ENCODE measurements around the gene HMCN1. TPM values are rescaled to one million over a fixed set of nuclear protein-coding genes. Genes with fewer than 3 reads are reported as not detected.

HMCN1 gene
- polyA plus RNA-seq, 1 of the 3 experiments (the other 2 are of a cell fraction) = 59.5 TPM

GRCh38 chr1:185964946-185965345 lies 230.8 kb downstream of the HMCN1 start:
- Histone ChIP-seq H2AFZ (ENCODE audit: low read depth) (no peak overlapping the region), H3K9ac (no peak overlapping the region), H3K79me2 (ENCODE audit: insufficient read depth) (no peaks in the 10 kb centered on the region), H3K9me2 (no peaks in the 10 kb centered on the region), H3K4me1 (ENCODE audit: control insufficient read depth in 1 of 2, insufficient read depth in 2 of 2, low read depth in 1 of 2, low read length in 1 of 2) (peaks cover 13 to 24% of the 10 kb centered on the region in 2 experiments; a peak in 3 of 4 replicates), H3K9me3 (no peaks in the 10 kb centered on the region), H3K4me2 (no peak overlapping the region), H3K36me3 (replicated peaks in 1 of 2; ENCODE audit: control insufficient read depth in 1 of 2, insufficient read depth in 2 of 2, low read length in 1 of 2) (peaks cover 0 to 13% of the 10 kb centered on the region in 2 experiments), H3K27ac (ENCODE audit: low read depth in 2 of 2, low read length in 1 of 2) (peak overlapping the region; percentile 4 to 68; a peak in 3 of 4 replicates), H3K27me3 (ENCODE audit: insufficient read depth) (peaks cover 11% of the 10 kb centered on the region; the same call in 1 of the 2 replicates), H3K4me3 (ENCODE audit: low read depth in 2 of 2, low read length in 1 of 2) (no peak overlapping the region), H4K20me1 (ENCODE audit: insufficient read depth) (no peaks in the 10 kb centered on the region), H3F3A (replicated peaks; ENCODE audit: insufficient read depth) (no peaks in the 10 kb centered on the region)
- CTCF ChIA-PET = no interaction called here
- TF ChIP-seq SMC3 (IDR thresholded peaks at IDR 0.05; ENCODE audit: low read depth, low read length) (no peak), RAD21 (IDR thresholded peaks at IDR 0.05; ENCODE audit: low read length) (no peak), NRF1 (IDR thresholded peaks at IDR 0.05; ENCODE audit: low read depth, low read length) (no peak), REST (IDR thresholded peaks at IDR 0.05; ENCODE audit: low read depth, low read length) (no peak), RXRA (IDR thresholded peaks at IDR 0.05; ENCODE audit: borderline replicate concordance, low read depth) (no peak), TAF1 (IDR thresholded peaks at IDR 0.05; ENCODE audit: borderline replicate concordance, low read depth, low read length) (no peak), RCOR1 (IDR thresholded peaks at IDR 0.05; ENCODE audit: low read length) (no peak), EZH2phosphoT487 (IDR thresholded peaks at IDR 0.05; ENCODE audit: borderline replicate concordance, low read depth) (no peak), CHD2 (IDR thresholded peaks at IDR 0.05; ENCODE audit: low read length, partially characterized antibody) (no peak), GABPA (IDR thresholded peaks at IDR 0.05; ENCODE audit: low read depth) (no peak), RFX5 (IDR thresholded peaks at IDR 0.05; ENCODE audit: low read length) (no peak), MEF2A (IDR thresholded peaks at IDR 0.05; ENCODE audit: borderline replicate concordance, low read depth) (no peak)
- WGBS (ENCODE audit: low lambda C conversion rate) = 4% methylated on average over 3 of the region's 3 CpGs
- DNase-seq = no peak
- POLR2A ChIA-PET = no interaction called here

GRCh38 chr1:185965870-185966269 lies 231.7 kb downstream of the HMCN1 start:
- no peaks in the 10 kb centered on the region for H3F3A ChIP-seq (replicated peaks; ENCODE audit: insufficient read depth)
- H3K36me3 ChIP-seq (replicated peaks in 1 of 2; ENCODE audit: control insufficient read depth in 1 of 2, insufficient read depth in 2 of 2, low read length in 1 of 2) = peaks cover 0 to 13% of the 10 kb centered on the region in 2 experiments
- peaks cover 11 to 17% of the 10 kb centered on the region in 2 experiments; a peak in 3 of 4 replicates for H3K4me1 ChIP-seq (ENCODE audit: control insufficient read depth in 1 of 2, insufficient read depth in 2 of 2, low read depth in 1 of 2, low read length in 1 of 2)
- TF ChIP-seq TCF12 (IDR thresholded peaks at IDR 0.05) = peak; percentile 49; the same call in 1 of the 2 replicates
- TF ChIP-seq RCOR1 (IDR thresholded peaks at IDR 0.05; ENCODE audit: low read length) = no peak
- no peak for TF ChIP-seq MEF2A (IDR thresholded peaks at IDR 0.05; ENCODE audit: borderline replicate concordance, low read depth)
- peaks cover 6% of the 10 kb centered on the region; the same call in 1 of the 2 replicates for H3K27me3 ChIP-seq (ENCODE audit: insufficient read depth)
- 47% methylated on average over 3 of the region's 3 CpGs for WGBS (ENCODE audit: low lambda C conversion rate)
- no peak overlapping the region for H3K4me2 ChIP-seq
- H3K9me2 ChIP-seq = no peaks in the 10 kb centered on the region
- H3K27ac ChIP-seq (ENCODE audit: low read depth in 2 of 2, low read length in 1 of 2) = peak overlapping the region; percentile 44 to 68; a peak in 2 of 4 replicates
- H2AFZ ChIP-seq (ENCODE audit: low read depth) = no peak overlapping the region
- ChIA-PET CTCF (no interaction called here), POLR2A (no interaction called here)
- no peak overlapping the region for H3K4me3 ChIP-seq (ENCODE audit: low read depth in 2 of 2, low read length in 1 of 2)
- no peak for DNase-seq
- no peaks in the 10 kb centered on the region for H4K20me1 ChIP-seq (ENCODE audit: insufficient read depth)
- no peaks in the 10 kb centered on the region for H3K9me3 ChIP-seq
- H3K79me2 ChIP-seq (ENCODE audit: insufficient read depth) = no peaks in the 10 kb centered on the region
- no peak overlapping the region for H3K9ac ChIP-seq
